Measurements from ENCODE around the gene CNOT6L. TPM values are rescaled to one million over a fixed set of nuclear protein-coding genes. Genes with fewer than 3 reads are reported as not detected.

CNOT6L gene
- total RNA-seq, 1 experiment from 2014 or later: 31.9 TPM

GRCh38 chr4:77777135-77777807 is 41.9 kb downstream of the CNOT6L start:
- no peak overlapping the region for H3K27ac ChIP-seq
- DNase-seq: no peak
- peaks cover 7% of the 10 kb centered on the region; the same call in 1 of the 2 replicates for H3K4me1 ChIP-seq

GRCh38 chr4:77776182-77777134 is 42.7 kb downstream of the CNOT6L start:
- no peak overlapping the region for H3K27ac ChIP-seq
- DNase-seq: no peak

More at GRCh38 chr4:77777135-77777807, 41.9 kb downstream of the CNOT6L start:
- Histone ChIP-seq H3K27me3 (no peaks in the 10 kb centered on the region), H3K9me3 (replicated peaks) (no peaks in the 10 kb centered on the region), H3K36me3 (peaks cover 33% of the 10 kb centered on the region), H3K4me3 (no peak overlapping the region)

GRCh38 chr4:77773101-77773500 is 46.1 kb downstream of the CNOT6L start:
- H3K4me1 ChIP-seq: no peaks in the 10 kb centered on the region
- peaks cover 38% of the 10 kb centered on the region for H3K36me3 ChIP-seq
- no peak for DNase-seq
- H3K9me3 ChIP-seq (replicated peaks): no peaks in the 10 kb centered on the region
- no peaks in the 10 kb centered on the region for H3K27me3 ChIP-seq
- no peak overlapping the region for H3K4me3 ChIP-seq
- no peak overlapping the region for H3K27ac ChIP-seq

More at GRCh38 chr4:77776182-77777134, 42.7 kb downstream of the CNOT6L start:
- H3K9me3 ChIP-seq (replicated peaks): no peaks in the 10 kb centered on the region
- H3K4me3 ChIP-seq: no peak overlapping the region
- peaks cover 2% of the 10 kb centered on the region; the same call in 1 of the 2 replicates for H3K4me1 ChIP-seq
- H3K27me3 ChIP-seq: no peaks in the 10 kb centered on the region
- peaks cover 38% of the 10 kb centered on the region for H3K36me3 ChIP-seq

- no peak overlapping the region for H3K27ac ChIP-seq
- H3K4me1 ChIP-seq: no peaks in the 10 kb centered on the region
- no peaks in the 10 kb centered on the region for H3K27me3 ChIP-seq
- H3K4me3 ChIP-seq: no peak overlapping the region
- H3K36me3 ChIP-seq: peaks cover 39% of the 10 kb centered on the region
- H3K9me3 ChIP-seq (replicated peaks): no peaks in the 10 kb centered on the region
- DNase-seq: no peak
Measured at GRCh38 chr4:77771566-77771965, 47.6 kb downstream of the CNOT6L start.

GRCh38 chr4:77765720-77766119 is 53.4 kb downstream of the CNOT6L start:
- Histone ChIP-seq H3K36me3 (peaks cover 22% of the 10 kb centered on the region), H3K4me3 (no peak overlapping the region), H3K27ac (no peak overlapping the region), H3K4me1 (no peaks in the 10 kb centered on the region), H3K27me3 (no peaks in the 10 kb centered on the region), H3K9me3 (replicated peaks) (0 out of 2 replicates have a peak, but pooled peaks cover 6% of the 10 kb centered on the region)
- no peak for DNase-seq

- H3K9me3 ChIP-seq (replicated peaks): 0 out of 2 replicates have a peak, but pooled peaks cover 6% of the 10 kb centered on the region
- peaks cover 30% of the 10 kb centered on the region for H3K36me3 ChIP-seq
- H3K4me3 ChIP-seq: no peak overlapping the region
- H3K4me1 ChIP-seq: no peaks in the 10 kb centered on the region
- no peak overlapping the region for H3K27ac ChIP-seq
- DNase-seq: no peak
- no peaks in the 10 kb centered on the region for H3K27me3 ChIP-seq
Measured at GRCh38 chr4:77762531-77762930, 56.6 kb downstream of the CNOT6L start.

- H3K9me3 ChIP-seq (replicated peaks): 0 out of 2 replicates have a peak, but pooled peaks cover 6% of the 10 kb centered on the region
- no peak overlapping the region for H3K27ac ChIP-seq
- H3K27me3 ChIP-seq: no peaks in the 10 kb centered on the region
- H3K36me3 ChIP-seq: peaks cover 29% of the 10 kb centered on the region
- no peaks in the 10 kb centered on the region for H3K4me1 ChIP-seq
- no peak overlapping the region for H3K4me3 ChIP-seq
- DNase-seq: no peak
Measured at GRCh38 chr4:77761595-77761994, 57.6 kb downstream of the CNOT6L start.

- 0 out of 2 replicates have a peak, but pooled peaks cover 6% of the 10 kb centered on the region for H3K9me3 ChIP-seq (replicated peaks)
- H3K4me1 ChIP-seq: no peaks in the 10 kb centered on the region
- H3K4me3 ChIP-seq: no peak overlapping the region
- H3K27me3 ChIP-seq: no peaks in the 10 kb centered on the region
- peaks cover 36% of the 10 kb centered on the region for H3K36me3 ChIP-seq
- no peak overlapping the region for H3K27ac ChIP-seq
- no peak for DNase-seq
Measured at GRCh38 chr4:77758804-77759203, 60.4 kb downstream of the CNOT6L start.

GRCh38 chr4:77751764-77752163 is 67.4 kb downstream of the CNOT6L start:
- no peak overlapping the region for H3K4me3 ChIP-seq
- no peaks in the 10 kb centered on the region for H3K27me3 ChIP-seq
- peaks cover 53% of the 10 kb centered on the region for H3K36me3 ChIP-seq
- peaks cover 11% of the 10 kb centered on the region; the same call in 1 of the 2 replicates for H3K9me3 ChIP-seq (replicated peaks)
- H3K4me1 ChIP-seq: no peaks in the 10 kb centered on the region
- H3K27ac ChIP-seq: no peak overlapping the region
- no peak for DNase-seq

- no peak overlapping the region for H3K4me3 ChIP-seq
- peaks cover 2% of the 10 kb centered on the region; the same call in 1 of the 2 replicates for H3K9me3 ChIP-seq (replicated peaks)
- H3K27me3 ChIP-seq: no peaks in the 10 kb centered on the region
- peaks cover 47% of the 10 kb centered on the region for H3K36me3 ChIP-seq
- no peaks in the 10 kb centered on the region for H3K4me1 ChIP-seq
- no peak overlapping the region for H3K27ac ChIP-seq
- no peak for DNase-seq
Measured at GRCh38 chr4:77745792-77746191, 73.4 kb downstream of the CNOT6L start.

GRCh38 chr4:77742054-77742453 is 77.1 kb downstream of the CNOT6L start:
- Histone ChIP-seq H3K4me3 (no peak overlapping the region), H3K27ac (no peak overlapping the region), H3K27me3 (no peaks in the 10 kb centered on the region), H3K36me3 (peaks cover 44% of the 10 kb centered on the region), H3K4me1 (no peaks in the 10 kb centered on the region), H3K9me3 (replicated peaks) (no peaks in the 10 kb centered on the region)
- no peak for DNase-seq

GRCh38 chr4:77740480-77740879 is 78.7 kb downstream of the CNOT6L start:
- DNase-seq: no peak
- Histone ChIP-seq H3K27ac (no peak overlapping the region), H3K4me1 (no peaks in the 10 kb centered on the region), H3K36me3 (peaks cover 46% of the 10 kb centered on the region), H3K27me3 (no peaks in the 10 kb centered on the region), H3K9me3 (replicated peaks) (no peaks in the 10 kb centered on the region), H3K4me3 (no peak overlapping the region)

GRCh38 chr4:77734928-77735327 is 84.2 kb downstream of the CNOT6L start:
- peak; percentile 6 to 34 for DNase-seq
- no peaks in the 10 kb centered on the region for H3K27me3 ChIP-seq
- H3K36me3 ChIP-seq: peaks cover 19% of the 10 kb centered on the region
- no peaks in the 10 kb centered on the region for H3K9me3 ChIP-seq (replicated peaks)
- H3K4me3 ChIP-seq: no peak overlapping the region
- H3K27ac ChIP-seq: no peak overlapping the region
- H3K4me1 ChIP-seq: no peaks in the 10 kb centered on the region

GRCh38 chr4:77731656-77732055 is 87.5 kb downstream of the CNOT6L start:
- no peaks in the 10 kb centered on the region for H3K27me3 ChIP-seq
- H3K27ac ChIP-seq: no peak overlapping the region
- DNase-seq: no peak
- H3K4me3 ChIP-seq: no peak overlapping the region
- peaks cover 31% of the 10 kb centered on the region for H3K36me3 ChIP-seq
- no peaks in the 10 kb centered on the region for H3K4me1 ChIP-seq
- H3K9me3 ChIP-seq (replicated peaks): no peaks in the 10 kb centered on the region

- Histone ChIP-seq H3K4me3 (no peak overlapping the region), H3K36me3 (peaks cover 31% of the 10 kb centered on the region), H3K4me1 (no peaks in the 10 kb centered on the region), H3K9me3 (replicated peaks) (no peaks in the 10 kb centered on the region), H3K27me3 (no peaks in the 10 kb centered on the region), H3K27ac (no peak overlapping the region)
- DNase-seq: no peak
Measured at GRCh38 chr4:77728420-77728819, 90.7 kb downstream of the CNOT6L start.

Measured in SJCRH30 (cell line).